ENCODE data around the gene RSPH9. TPM values are rescaled to one million over a fixed set of nuclear protein-coding genes. Genes with fewer than 3 reads are reported as not detected.

The RSPH9 gene
- total RNA-seq, 1 donor from 2014 or later: 0.22 TPM

DNA sequence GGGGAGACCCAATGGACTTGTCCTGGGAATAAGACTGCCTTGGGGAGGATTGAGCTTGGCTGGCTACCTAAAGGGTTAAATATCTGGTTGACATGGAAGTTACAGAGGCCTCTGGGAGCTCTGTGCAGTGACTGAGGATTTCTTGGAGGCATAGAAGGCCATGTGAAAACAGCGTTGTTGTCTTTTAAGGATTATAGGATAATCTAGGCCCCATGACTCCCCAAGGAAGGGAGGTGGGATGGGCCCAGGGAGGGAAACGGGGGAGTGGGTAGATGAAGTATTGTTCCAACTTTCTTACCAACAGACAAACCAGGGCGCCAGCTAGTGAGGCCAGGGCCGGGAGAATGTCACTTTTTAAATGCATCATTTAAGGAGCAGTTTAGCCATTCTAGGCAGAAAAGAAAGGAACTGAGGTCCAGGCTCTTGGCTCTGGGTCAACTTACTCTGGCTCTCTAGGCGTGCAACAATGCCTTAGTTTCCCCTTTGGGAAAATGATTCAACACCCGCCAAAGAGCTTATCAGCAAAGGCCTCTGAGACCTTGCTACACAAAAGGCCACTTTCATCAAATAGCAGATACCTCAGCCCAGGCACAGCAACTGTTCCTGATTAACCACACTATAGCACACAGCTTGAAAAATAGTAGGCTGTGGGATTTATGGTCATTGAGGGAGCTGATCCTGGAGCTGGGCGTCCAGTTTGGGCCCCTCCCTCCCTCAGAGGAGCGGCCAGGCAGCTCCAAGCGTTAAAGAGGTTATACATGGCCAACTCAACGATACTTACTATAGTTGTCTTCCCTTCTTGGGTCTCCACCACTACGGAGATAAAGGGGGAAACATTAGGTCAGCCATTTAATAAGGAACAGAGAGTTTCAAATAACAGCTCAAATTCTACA is 35.7 kb downstream of the RSPH9 start:
- H3K4me1 Mint-ChIP-seq (ENCODE audit: low read depth, unreplicated experiment): peaks cover 9% of the 10 kb centered on the region
- TF ChIP-seq, protein P1, sequence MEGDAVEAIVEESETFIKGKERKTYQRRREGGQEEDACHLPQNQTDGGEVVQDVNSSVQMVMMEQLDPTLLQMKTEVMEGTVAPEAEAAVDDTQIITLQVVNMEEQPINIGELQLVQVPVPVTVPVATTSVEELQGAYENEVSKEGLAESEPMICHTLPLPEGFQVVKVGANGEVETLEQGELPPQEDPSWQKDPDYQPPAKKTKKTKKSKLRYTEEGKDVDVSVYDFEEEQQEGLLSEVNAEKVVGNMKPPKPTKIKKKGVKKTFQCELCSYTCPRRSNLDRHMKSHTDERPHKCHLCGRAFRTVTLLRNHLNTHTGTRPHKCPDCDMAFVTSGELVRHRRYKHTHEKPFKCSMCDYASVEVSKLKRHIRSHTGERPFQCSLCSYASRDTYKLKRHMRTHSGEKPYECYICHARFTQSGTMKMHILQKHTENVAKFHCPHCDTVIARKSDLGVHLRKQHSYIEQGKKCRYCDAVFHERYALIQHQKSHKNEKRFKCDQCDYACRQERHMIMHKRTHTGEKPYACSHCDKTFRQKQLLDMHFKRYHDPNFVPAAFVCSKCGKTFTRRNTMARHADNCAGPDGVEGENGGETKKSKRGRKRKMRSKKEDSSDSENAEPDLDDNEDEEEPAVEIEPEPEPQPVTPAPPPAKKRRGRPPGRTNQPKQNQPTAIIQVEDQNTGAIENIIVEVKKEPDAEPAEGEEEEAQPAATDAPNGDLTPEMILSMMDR (IDR thresholded peaks at IDR 0.05; ENCODE audit: partially characterized antibody, unreplicated experiment): no peak
- no peak overlapping the region for H3K27ac Mint-ChIP-seq (ENCODE audit: unreplicated experiment)
- H3K4me3 Mint-ChIP-seq (ENCODE audit: unreplicated experiment): no peak overlapping the region
- DNase-seq: no peak
- H3K9me3 Mint-ChIP-seq (ENCODE audit: unreplicated experiment): no peaks in the 10 kb centered on the region
- H3K36me3 Mint-ChIP-seq (ENCODE audit: unreplicated experiment): no peaks in the 10 kb centered on the region
- peaks cover 2% of the 10 kb centered on the region for H3K27me3 Mint-ChIP-seq (ENCODE audit: unreplicated experiment)

DNA sequence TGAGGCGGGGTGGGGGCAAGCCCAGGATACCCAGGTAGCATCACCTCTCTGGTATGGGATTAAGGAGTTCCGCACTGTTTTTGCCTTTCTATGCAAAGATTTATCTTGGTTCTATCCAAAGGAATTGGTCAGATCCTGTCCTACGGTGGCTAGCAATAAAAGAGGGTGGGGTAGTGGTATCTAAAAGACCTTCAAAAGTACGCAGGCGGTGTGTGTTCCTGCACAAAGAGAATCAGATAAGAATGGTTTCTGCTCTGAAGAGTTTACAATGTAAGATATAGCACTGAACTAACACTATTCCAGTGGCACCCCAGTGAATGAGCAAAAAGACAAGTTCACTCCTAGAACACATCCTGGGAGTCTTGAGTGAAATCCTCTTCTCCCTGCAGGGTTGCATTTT is 36.5 kb downstream of the RSPH9 start:
- H3K27me3 Mint-ChIP-seq (ENCODE audit: unreplicated experiment): peaks cover 2% of the 10 kb centered on the region
- H3K4me3 Mint-ChIP-seq (ENCODE audit: unreplicated experiment): no peak overlapping the region
- H3K4me1 Mint-ChIP-seq (ENCODE audit: low read depth, unreplicated experiment): peaks cover 9% of the 10 kb centered on the region
- DNase-seq: no peak
- H3K9me3 Mint-ChIP-seq (ENCODE audit: unreplicated experiment): no peaks in the 10 kb centered on the region
- TF ChIP-seq, protein P1 (IDR thresholded peaks at IDR 0.05; ENCODE audit: partially characterized antibody, unreplicated experiment): no peak
- H3K36me3 Mint-ChIP-seq (ENCODE audit: unreplicated experiment): no peaks in the 10 kb centered on the region
- no peak overlapping the region for H3K27ac Mint-ChIP-seq (ENCODE audit: unreplicated experiment)

DNA sequence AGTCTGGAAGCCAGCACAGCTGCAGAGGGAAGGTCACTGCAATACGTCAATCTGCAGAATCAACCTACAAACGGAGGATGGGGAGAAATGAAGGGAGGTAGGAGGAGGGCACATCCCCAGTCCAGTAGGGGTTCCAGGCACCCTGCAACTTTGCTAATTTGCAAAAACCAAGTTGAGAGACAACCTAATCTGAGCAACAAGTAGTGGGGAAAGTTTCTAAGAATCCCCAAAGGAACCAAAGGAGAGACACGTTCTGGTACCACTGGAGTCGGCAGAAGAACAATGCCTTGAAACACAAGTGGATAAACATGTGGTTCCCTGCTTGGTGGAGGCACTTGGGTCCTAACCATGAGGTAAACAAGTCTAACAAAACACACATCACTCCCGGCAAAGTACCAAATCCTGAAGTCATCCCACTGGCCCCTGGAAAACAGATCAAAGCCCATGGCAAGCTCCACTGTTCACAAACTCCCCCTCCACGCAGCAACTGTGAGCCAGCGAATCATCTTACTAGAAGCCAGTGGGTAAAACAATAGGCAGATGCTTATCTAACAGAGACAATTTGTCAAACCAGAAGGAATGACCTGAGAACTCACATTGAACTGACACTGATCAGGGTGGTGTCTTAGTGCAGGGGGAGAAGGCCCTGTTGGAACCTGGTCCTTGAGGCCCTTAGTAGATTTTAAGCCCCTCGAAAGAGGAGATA is 38.0 kb downstream of the RSPH9 start:
- no peaks in the 10 kb centered on the region for H3K36me3 Mint-ChIP-seq (ENCODE audit: unreplicated experiment)
- peaks cover 4% of the 10 kb centered on the region for H3K9me3 Mint-ChIP-seq (ENCODE audit: unreplicated experiment)
- no peak overlapping the region for H3K4me3 Mint-ChIP-seq (ENCODE audit: unreplicated experiment)
- peaks cover 14% of the 10 kb centered on the region for H3K4me1 Mint-ChIP-seq (ENCODE audit: low read depth, unreplicated experiment)
- no peak overlapping the region for H3K27ac Mint-ChIP-seq (ENCODE audit: unreplicated experiment)
- DNase-seq: no peak
- TF ChIP-seq, protein P1 (IDR thresholded peaks at IDR 0.05; ENCODE audit: partially characterized antibody, unreplicated experiment): no peak
- peaks cover 5% of the 10 kb centered on the region for H3K27me3 Mint-ChIP-seq (ENCODE audit: unreplicated experiment)

DNA sequence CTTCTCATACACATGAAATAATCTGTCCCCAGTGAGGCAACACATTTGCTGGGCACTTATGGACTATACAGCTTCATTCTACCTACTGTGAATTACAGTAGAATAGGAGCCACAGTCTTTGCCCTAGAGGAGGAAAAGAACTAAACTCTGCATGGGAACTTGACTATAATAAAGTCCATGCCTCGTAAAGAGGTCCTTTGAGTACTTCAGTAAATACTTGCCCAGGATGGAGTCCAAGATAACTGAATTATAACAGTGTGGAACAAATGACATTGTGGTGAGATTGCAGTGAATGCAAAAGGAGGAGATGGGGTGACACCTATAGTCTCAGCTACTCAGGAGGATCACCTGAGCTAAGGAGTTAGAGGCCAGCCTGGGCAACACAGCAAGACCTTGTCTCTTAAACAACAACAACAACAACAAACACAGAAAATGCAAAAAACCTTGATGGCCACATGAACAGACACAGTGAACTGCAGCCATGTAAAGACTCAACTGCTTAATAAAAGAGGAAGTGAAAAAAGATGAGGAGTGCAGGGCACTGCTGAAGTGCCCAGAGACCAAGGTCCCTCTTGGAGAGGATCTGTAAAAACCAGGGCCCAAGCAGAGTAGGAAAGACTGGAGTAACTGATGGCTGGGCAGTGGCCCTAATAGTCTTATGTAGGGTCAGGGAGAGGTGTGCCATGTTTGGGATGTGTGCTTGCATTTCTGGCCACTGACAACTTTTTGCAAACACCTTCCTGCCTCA is 39.0 kb downstream of the RSPH9 start:
- Mint-ChIP-seq H3K4me3 (ENCODE audit: unreplicated experiment) (no peak overlapping the region), H3K4me1 (ENCODE audit: low read depth, unreplicated experiment) (peaks cover 17% of the 10 kb centered on the region), H3K27ac (ENCODE audit: unreplicated experiment) (no peak overlapping the region), H3K9me3 (ENCODE audit: unreplicated experiment) (peaks cover 4% of the 10 kb centered on the region), H3K36me3 (ENCODE audit: unreplicated experiment) (no peaks in the 10 kb centered on the region), H3K27me3 (ENCODE audit: unreplicated experiment) (peaks cover 5% of the 10 kb centered on the region)
- no peak for DNase-seq
- TF ChIP-seq, protein P1 (IDR thresholded peaks at IDR 0.05; ENCODE audit: partially characterized antibody, unreplicated experiment): no peak
